ENCODE results near the gene TNIK. TPM values are rescaled to one million over a fixed set of nuclear protein-coding genes. Genes with fewer than 3 reads are reported as not detected.

Gene TNIK
- total RNA-seq, 2 donors from 2014 or later: 31.7 to 37.9 TPM

DNA sequence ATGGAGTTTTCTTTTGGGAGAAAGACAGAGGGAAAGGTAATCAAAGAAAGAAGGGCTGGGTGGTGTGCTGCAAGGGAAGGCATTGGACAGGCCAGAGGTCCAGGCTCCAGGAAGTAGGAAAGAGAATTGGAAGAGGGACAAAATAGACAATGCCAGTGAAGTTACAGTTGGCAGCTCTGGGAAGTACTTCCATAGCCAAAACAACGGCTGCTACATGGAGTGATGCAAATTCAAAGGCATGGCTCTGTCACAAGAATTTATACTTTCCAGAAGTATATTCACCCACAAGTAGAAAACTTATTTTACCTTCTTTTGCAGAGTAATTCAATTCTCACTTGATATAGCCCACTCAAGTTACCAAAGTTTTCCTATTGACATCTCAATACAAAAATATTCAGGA, 191.5 kb downstream of the TNIK start:
- Mint-ChIP-seq H3K27ac (peak overlapping the region in 1 of 2 donors; percentile 86), H3K36me3 (peaks cover 7 to 16% of the 10 kb centered on the region in 2 donors), H3K9me3 (peaks cover 0 to 6% of the 10 kb centered on the region in 2 donors)
- DNase-seq (ENCODE audit: low spot score in 2 of 2) (no peak), ATAC-seq (no peak)

GRCh38 chr3:171267104-171267503, 193.1 kb downstream of the TNIK start:
- peaks cover 0 to 12% of the 10 kb centered on the region in 2 donors for H3K36me3 Mint-ChIP-seq
- peak overlapping the region; percentile 19 to 86 for H3K27ac Mint-ChIP-seq
- ATAC-seq (peak; percentile 80 to 86), DNase-seq (ENCODE audit: low spot score in 2 of 2) (no peak)
- H3K9me3 Mint-ChIP-seq: peaks cover 0 to 6% of the 10 kb centered on the region in 2 donors

DNA sequence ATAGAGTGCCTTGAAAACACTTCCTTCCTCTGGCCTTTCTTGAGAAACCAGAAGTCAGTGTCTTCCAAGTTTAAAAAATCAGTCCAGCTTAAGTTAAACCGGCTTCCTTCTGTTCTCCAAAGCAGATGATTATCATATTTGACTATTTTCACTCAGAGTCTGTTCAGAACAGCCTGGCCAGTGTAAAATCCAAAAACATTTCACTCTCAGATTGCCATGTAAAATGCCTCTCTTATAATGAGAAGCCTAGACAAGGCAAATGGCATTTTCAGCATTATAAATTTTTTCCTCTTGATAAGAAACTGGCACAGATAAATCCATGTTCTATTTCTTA, 193.5 kb downstream of the TNIK start:
- peak in 1 of 2 donors; percentile 31 for ATAC-seq
- DNase-seq (ENCODE audit: low spot score in 2 of 2): no peak
- H3K36me3 Mint-ChIP-seq: peaks cover 0 to 11% of the 10 kb centered on the region in 2 donors
- peaks cover 0 to 6% of the 10 kb centered on the region in 2 donors for H3K9me3 Mint-ChIP-seq
- peak overlapping the region; percentile 25 to 86 for H3K27ac Mint-ChIP-seq

DNA sequence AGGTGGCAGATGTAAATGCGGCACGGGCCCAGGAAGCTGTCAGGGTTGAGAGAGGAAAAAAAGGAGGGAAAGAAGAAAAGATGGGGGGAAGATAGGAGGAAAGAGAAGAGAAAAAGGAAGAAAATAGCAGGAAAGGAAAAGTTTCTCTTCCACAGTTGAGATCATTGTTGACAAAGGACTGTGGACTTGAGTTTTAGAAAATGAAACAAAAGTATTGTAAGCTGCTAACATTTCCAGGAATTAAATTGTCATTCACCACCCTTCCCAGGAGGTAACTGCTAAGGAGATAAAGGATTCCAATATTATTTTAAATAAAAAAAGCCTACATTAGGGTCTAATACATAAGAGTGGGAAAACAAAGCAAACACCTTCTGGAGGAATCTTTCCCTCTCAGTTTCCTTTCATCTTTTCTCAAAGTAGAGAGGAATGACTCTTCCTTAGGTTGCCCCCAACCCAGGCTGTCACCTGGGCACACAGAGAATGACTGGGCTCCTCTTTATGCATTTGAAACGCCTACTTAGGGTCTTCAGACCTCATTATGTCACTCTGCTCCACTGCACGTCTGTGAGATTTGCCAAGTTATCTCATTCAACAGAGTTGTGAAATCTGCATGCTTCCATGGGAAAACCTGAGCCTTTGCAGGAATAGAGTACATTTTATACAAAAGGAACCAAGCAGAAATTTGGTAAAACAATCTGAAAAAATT, 194.0 kb downstream of the TNIK start:
- Mint-ChIP-seq H3K9me3 (peaks cover 5 to 11% of the 10 kb centered on the region in 2 donors), H3K36me3 (peaks cover 4 to 16% of the 10 kb centered on the region in 2 donors), H3K27ac (peak overlapping the region; percentile 86)
- DNase-seq (ENCODE audit: low spot score in 2 of 2) (no peak), ATAC-seq (peak in 1 of 2 donors; percentile 11)

DNA sequence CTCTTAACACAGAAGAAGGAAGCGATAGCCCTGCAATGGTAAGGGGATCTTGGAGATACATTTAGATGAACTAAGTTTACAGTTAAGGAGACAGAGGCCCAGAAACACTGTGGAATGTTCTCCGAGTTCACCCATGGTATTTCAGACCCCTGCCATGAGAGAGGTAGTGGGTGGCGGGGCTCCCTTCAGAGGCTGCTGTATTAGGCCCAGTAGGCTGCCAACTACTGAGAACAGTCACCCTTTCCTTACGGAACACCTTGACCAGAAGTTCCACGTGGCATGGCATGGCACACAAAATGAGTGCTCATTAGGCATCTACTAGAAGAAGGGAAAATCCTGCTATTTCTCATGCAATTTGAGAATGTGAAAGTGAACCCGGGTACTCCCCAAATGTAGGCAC, 195.4 kb downstream of the TNIK start:
- peaks cover 5 to 16% of the 10 kb centered on the region in 2 donors for H3K36me3 Mint-ChIP-seq
- peak overlapping the region in 1 of 2 donors; percentile 86 for H3K27ac Mint-ChIP-seq
- DNase-seq (ENCODE audit: low spot score in 2 of 2) (no peak), ATAC-seq (no peak)
- peaks cover 10 to 14% of the 10 kb centered on the region in 2 donors for H3K9me3 Mint-ChIP-seq

GRCh38 chr3:171262431-171262830, 197.8 kb downstream of the TNIK start:
- peaks cover 5 to 26% of the 10 kb centered on the region in 2 donors for H3K36me3 Mint-ChIP-seq
- no peak overlapping the region for H3K27ac Mint-ChIP-seq
- DNase-seq (ENCODE audit: low spot score in 2 of 2) (no peak), ATAC-seq (no peak)
- peaks cover 12 to 15% of the 10 kb centered on the region in 2 donors for H3K9me3 Mint-ChIP-seq

GRCh38 chr3:171261487-171261886, 198.7 kb downstream of the TNIK start:
- peaks cover 12 to 15% of the 10 kb centered on the region in 2 donors for H3K9me3 Mint-ChIP-seq
- H3K36me3 Mint-ChIP-seq: peaks cover 5 to 27% of the 10 kb centered on the region in 2 donors
- H3K27ac Mint-ChIP-seq: peak overlapping the region in 1 of 2 donors; percentile 77
- no peak for DNase-seq (ENCODE audit: low spot score in 2 of 2)
- ATAC-seq: peak in 1 of 2 donors; percentile 32

DNA sequence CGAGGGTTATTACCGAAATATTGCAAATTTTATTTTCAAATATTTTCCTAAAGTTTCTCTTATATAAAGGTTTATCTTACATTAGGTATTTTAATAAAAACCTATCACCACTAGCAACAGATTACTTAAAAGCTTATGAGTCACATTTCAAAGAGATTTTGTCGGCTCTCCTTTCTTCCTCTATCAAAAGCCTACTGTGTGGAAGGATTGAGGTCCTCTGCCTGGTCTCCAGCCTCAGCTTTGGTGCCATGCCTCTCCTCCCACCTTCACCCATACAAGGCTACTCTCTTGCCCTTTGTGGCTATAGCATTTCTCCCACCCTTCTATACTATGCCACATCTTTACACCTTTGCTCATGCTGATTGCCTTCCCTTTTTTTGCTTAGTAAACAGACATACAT, 199.3 kb downstream of the TNIK start:
- Mint-ChIP-seq H3K36me3 (peaks cover 5 to 27% of the 10 kb centered on the region in 2 donors), H3K9me3 (peaks cover 12 to 15% of the 10 kb centered on the region in 2 donors), H3K27ac (peak overlapping the region in 1 of 2 donors; percentile 77)
- no peak for ATAC-seq
- DNase-seq (ENCODE audit: low spot score in 2 of 2): no peak

DNA sequence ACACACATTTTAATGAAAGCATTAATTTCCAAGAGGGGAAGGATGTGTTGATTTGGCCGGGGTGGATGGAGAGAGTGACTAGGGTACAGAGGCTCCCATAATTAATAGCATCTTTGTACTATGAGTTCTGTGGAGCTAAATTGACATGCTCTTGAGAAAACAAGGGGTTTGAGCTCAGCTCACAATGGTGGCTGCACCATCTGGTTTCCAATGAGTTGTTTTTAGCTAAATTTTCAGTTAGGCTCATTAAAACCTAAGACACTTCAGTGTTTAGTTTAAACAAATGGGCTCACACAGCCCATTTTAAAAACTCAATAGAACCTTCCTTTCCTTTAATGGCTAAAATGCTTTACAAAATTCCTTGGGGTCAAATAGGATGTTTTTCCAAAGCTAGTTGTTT, 199.7 kb downstream of the TNIK start:
- DNase-seq (ENCODE audit: low spot score in 2 of 2) (no peak), ATAC-seq (no peak)
- H3K27ac Mint-ChIP-seq: no peak overlapping the region
- H3K9me3 Mint-ChIP-seq: peaks cover 12 to 15% of the 10 kb centered on the region in 2 donors
- peaks cover 5 to 27% of the 10 kb centered on the region in 2 donors for H3K36me3 Mint-ChIP-seq

DNA sequence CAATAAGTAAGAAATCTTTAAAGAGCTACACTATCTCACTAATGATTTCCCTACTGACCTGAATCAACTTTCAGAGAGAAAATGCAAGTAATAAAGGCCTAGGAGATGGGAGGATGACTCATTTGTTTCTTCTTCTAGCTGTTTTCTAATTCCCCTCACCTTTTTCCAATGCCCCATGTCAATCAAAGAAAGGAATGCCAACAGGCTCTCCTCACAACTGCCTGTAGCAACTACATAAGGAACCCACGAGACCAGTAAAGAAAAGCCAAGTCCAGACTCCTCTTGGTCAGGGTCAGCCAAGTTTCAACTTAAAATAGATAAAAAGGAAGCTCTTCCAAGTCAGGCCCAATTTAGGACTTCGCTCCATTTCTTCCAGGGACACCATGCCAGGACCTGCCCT, 201.9 kb downstream of the TNIK start:
- peaks cover 5 to 27% of the 10 kb centered on the region in 2 donors for H3K36me3 Mint-ChIP-seq
- H3K27ac Mint-ChIP-seq: peak overlapping the region; percentile 87 to 91
- ATAC-seq (peak in 1 of 2 donors; percentile 16), DNase-seq (ENCODE audit: low spot score in 2 of 2) (no peak)
- peaks cover 12 to 15% of the 10 kb centered on the region in 2 donors for H3K9me3 Mint-ChIP-seq

DNA sequence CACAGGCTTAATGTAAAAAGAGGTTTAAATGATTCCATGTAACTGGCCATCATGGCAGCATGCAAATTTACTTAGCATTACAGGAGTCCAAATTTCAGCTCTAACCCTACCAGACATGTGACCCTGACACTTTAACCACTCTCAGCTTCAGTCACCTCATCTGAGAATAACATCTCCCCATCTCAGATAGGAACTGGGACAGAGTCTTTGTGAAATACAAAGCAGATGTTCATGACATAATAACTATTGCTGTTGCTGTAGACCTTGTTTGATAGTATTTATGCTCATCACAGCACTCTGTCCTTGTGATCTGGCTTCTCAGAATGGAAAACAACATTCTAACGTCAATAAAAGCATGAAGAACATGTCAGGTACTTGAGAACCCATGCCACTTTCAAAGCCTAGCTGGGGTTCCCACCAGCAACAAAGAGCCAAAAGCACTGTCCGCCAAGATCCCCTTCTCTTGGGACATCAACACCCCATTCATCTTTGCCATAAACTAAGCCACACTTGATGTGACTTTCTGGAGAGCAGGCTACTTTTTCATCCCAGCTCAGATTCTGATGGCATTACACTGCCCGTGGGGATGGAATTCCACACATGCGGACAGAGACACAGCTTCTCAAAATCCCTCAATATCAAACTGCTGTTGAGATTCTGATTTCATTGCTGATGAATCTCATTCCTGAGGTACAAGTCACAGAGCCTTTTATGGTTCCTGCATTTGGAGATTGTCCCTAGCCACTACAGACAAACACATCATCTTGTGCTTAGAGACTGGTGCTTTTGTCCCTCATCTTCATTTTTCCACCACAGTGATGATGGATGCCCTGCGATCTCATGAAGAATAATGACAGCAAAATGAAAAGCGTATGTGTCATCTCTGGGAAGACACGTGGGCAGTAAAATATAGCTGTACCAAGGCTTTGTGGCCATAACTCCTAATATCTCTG, 202.7 kb downstream of the TNIK start:
- peaks cover 12 to 15% of the 10 kb centered on the region in 2 donors for H3K9me3 Mint-ChIP-seq
- H3K36me3 Mint-ChIP-seq: peaks cover 8 to 27% of the 10 kb centered on the region in 2 donors

GRCh38 chr3:171256445-171257250, 203.6 kb downstream of the TNIK start:
- peak; percentile 40 to 51 for ATAC-seq
- H3K9me3 Mint-ChIP-seq: peaks cover 12 to 14% of the 10 kb centered on the region in 2 donors
- no peak for DNase-seq (ENCODE audit: low spot score in 2 of 2)
- H3K36me3 Mint-ChIP-seq: peaks cover 10 to 33% of the 10 kb centered on the region in 2 donors
- H3K27ac Mint-ChIP-seq: peak overlapping the region; percentile 87 to 92

More for the DNA sequence above, 202.7 kb downstream of the TNIK start:
- DNase-seq (ENCODE audit: low spot score in 2 of 2) (no peak), ATAC-seq (peak; percentile 37 to 56)
- peak overlapping the region; percentile 87 to 91 for H3K27ac Mint-ChIP-seq

- DNase-seq (ENCODE audit: low spot score in 2 of 2) (no peak), ATAC-seq (peak; percentile 69 to 77)
- peaks cover 4 to 6% of the 10 kb centered on the region in 2 donors for H3K9me3 Mint-ChIP-seq
- H3K27ac Mint-ChIP-seq: peak overlapping the region; percentile 87 to 92
- H3K36me3 Mint-ChIP-seq: peaks cover 5 to 29% of the 10 kb centered on the region in 2 donors
Observed at GRCh38 chr3:171255236-171255806, 204.9 kb downstream of the TNIK start.

- H3K36me3 Mint-ChIP-seq: peaks cover 5 to 29% of the 10 kb centered on the region in 2 donors
- peaks cover 0 to 6% of the 10 kb centered on the region in 2 donors for H3K9me3 Mint-ChIP-seq
- H3K27ac Mint-ChIP-seq: peak overlapping the region in 1 of 2 donors; percentile 87
- DNase-seq (ENCODE audit: low spot score in 2 of 2) (no peak), ATAC-seq (no peak)
Observed at GRCh38 chr3:171254315-171254714, 205.9 kb downstream of the TNIK start.

DNA sequence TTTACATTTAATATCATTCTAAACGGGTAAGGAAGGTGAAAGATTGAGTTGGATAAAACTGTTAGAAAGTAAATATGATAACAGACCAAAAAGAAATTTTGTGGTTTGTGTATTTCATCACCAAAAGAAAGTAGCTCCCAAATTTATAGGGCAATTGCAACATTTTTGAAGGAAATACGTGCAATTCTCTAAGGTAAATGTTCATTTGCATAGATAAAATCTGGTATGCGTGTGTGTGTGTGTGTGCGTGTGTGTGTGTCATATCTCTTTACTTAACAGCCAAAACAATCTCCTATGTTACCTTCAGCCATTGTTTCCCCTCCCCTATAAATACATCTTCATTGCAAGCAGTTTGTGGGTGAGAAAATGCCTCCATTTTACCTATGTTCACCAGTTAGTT, 208.4 kb downstream of the TNIK start:
- no peaks in the 10 kb centered on the region for H3K9me3 Mint-ChIP-seq
- peaks cover 5 to 11% of the 10 kb centered on the region in 2 donors for H3K36me3 Mint-ChIP-seq
- DNase-seq (ENCODE audit: low spot score in 2 of 2) (no peak), ATAC-seq (no peak)
- peak overlapping the region in 1 of 2 donors; percentile 54 for H3K27ac Mint-ChIP-seq

GRCh38 chr3:171250444-171250843, 209.8 kb downstream of the TNIK start:
- no peak for ATAC-seq
- no peak for DNase-seq (ENCODE audit: low spot score in 2 of 2)
- peak overlapping the region in 1 of 2 donors; percentile 26 for H3K27ac Mint-ChIP-seq
- no peaks in the 10 kb centered on the region for H3K9me3 Mint-ChIP-seq
- H3K36me3 Mint-ChIP-seq: peaks cover 5 to 11% of the 10 kb centered on the region in 2 donors
